ENCODE data around the gene TEX50.
"Not testable (repeated sequence)": the region's sequence is repeated elsewhere in the genome, so short reads cannot be mapped to it uniquely, and the experiment has no call there.

TEX50 gene

GRCh38 chr1:173661763-173662162 lies 26.6 kb downstream of the TEX50 start:
- no peaks in the 10 kb centered on the region for H3K4me1 ChIP-seq (ENCODE audit: control insufficient read depth in 5 of 5, insufficient read depth in 5 of 5, low read length in 5 of 5)
- H3K27ac ChIP-seq (ENCODE audit: low read depth, low read length) = no peak overlapping the region
- no peak overlapping the region for H3K4me3 ChIP-seq (ENCODE audit: low read depth in 1 of 5, low read length in 5 of 5)
- H3K9ac ChIP-seq (ENCODE audit: low read length in 5 of 5) = no peak overlapping the region
- H3K36me3 ChIP-seq (ENCODE audit: control insufficient read depth in 5 of 5, insufficient read depth in 5 of 5, low read length in 5 of 5) = no peaks in the 10 kb centered on the region
- no peaks in the 10 kb centered on the region for H3K9me3 ChIP-seq (ENCODE audit: control insufficient read depth in 5 of 5, low read length in 5 of 5)
- no peaks in the 10 kb centered on the region for H3K27me3 ChIP-seq (ENCODE audit: control insufficient read depth in 5 of 5, insufficient read depth in 4 of 5, low read length in 5 of 5)

DNA sequence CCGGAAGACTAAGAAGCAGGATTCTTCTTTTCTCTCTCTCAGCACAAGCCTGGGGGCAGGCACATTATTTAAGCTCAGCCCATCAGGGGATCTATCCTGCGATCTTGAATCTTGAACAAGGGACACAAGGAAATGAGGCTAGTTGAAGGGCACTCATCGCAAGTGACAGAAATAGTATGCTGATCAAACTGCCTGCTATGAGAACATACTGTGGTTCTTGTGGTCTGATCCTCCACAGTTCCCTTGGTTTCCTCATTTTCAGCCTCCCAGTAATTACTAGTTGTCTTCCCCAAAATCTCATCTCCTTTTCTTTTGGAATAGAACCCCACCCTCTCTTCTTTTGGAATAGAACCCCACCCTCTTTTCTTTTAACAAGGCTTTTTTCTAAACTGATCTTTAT lies 28.0 kb downstream of the TEX50 start:
- H3K4me3 ChIP-seq (ENCODE audit: low read depth in 1 of 5, low read length in 5 of 5) = no peak overlapping the region
- H3K27me3 ChIP-seq (ENCODE audit: control insufficient read depth in 5 of 5, insufficient read depth in 4 of 5, low read length in 5 of 5) = peaks cover 0 to 3% (median 2%) of the 10 kb centered on the region in 5 donors
- H3K9me3 ChIP-seq (ENCODE audit: control insufficient read depth in 5 of 5, low read length in 5 of 5) = no peaks in the 10 kb centered on the region
- no peak overlapping the region for H3K9ac ChIP-seq (ENCODE audit: low read length in 5 of 5)
- no peaks in the 10 kb centered on the region for H3K4me1 ChIP-seq (ENCODE audit: control insufficient read depth in 5 of 5, insufficient read depth in 5 of 5, low read length in 5 of 5)
- no peaks in the 10 kb centered on the region for H3K36me3 ChIP-seq (ENCODE audit: control insufficient read depth in 5 of 5, insufficient read depth in 5 of 5, low read length in 5 of 5)
- H3K27ac ChIP-seq (ENCODE audit: low read depth, low read length) = no peak overlapping the region

DNA sequence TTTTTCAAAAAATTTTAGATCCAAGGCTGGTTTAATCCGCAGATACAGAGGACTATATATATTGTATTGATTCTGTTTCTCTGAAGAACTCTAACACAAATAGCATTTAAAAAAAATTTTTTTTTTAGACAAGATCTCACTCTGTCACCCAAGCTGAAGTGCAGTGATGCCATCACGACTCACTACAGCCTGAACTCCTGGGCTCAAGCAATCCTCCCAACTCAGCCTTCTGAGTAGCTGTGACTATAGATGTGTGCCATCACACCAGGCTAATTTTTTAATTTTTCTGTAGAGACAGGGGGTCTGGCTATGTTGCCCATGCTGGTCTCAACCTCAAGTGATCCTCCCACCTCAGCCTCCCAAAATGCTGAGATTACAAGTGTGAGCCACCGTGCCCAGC lies 31.5 kb downstream of the TEX50 start:
- Histone ChIP-seq H3K27ac (ENCODE audit: low read depth, low read length) (no peak overlapping the region), H3K9ac (ENCODE audit: low read length in 5 of 5) (no peak overlapping the region), H3K9me3 (ENCODE audit: control insufficient read depth in 5 of 5, low read length in 5 of 5) (no peaks in the 10 kb centered on the region), H3K4me1 (ENCODE audit: control insufficient read depth in 5 of 5, insufficient read depth in 5 of 5, low read length in 5 of 5) (peaks cover 0 to 9% (median 7%) of the 10 kb centered on the region in 5 donors), H3K4me3 (ENCODE audit: low read depth in 1 of 5, low read length in 5 of 5) (no peak overlapping the region), H3K36me3 (ENCODE audit: control insufficient read depth in 5 of 5, insufficient read depth in 5 of 5, low read length in 5 of 5) (no peaks in the 10 kb centered on the region), H3K27me3 (ENCODE audit: control insufficient read depth in 5 of 5, insufficient read depth in 4 of 5, low read length in 5 of 5) (peaks cover 4 to 17% (median 9%) of the 10 kb centered on the region in 5 donors)

- Histone ChIP-seq H3K9ac (ENCODE audit: low read length in 5 of 5) (peak within 1 kb of the TSS in 1 of 5 donors; percentile 41), H3K27ac (ENCODE audit: low read depth, low read length) (no peak within 1 kb of the TSS), H3K27me3 (ENCODE audit: control insufficient read depth in 5 of 5, insufficient read depth in 4 of 5, low read length in 5 of 5) (peaks cover 4 to 17% (median 9%) of the 10 kb centered on the region in 5 donors), H3K36me3 (ENCODE audit: control insufficient read depth in 5 of 5, insufficient read depth in 5 of 5, low read length in 5 of 5) (no peaks in the 10 kb centered on the region), H3K9me3 (ENCODE audit: control insufficient read depth in 5 of 5, low read length in 5 of 5) (no peaks in the 10 kb centered on the region), H3K4me1 (ENCODE audit: control insufficient read depth in 5 of 5, insufficient read depth in 5 of 5, low read length in 5 of 5) (peaks cover 0 to 9% (median 7%) of the 10 kb centered on the region in 5 donors), H3K4me3 (ENCODE audit: low read depth in 1 of 5, low read length in 5 of 5) (peak within 1 kb of the TSS; percentile 25 to 63 (median 51))
Observed at GRCh38 chr1:173669491-173669941, 34.4 kb downstream of the TEX50 start, which contains the start of gene ANKRD45. Gene ANKRD45, minus strand, starts transcription at chr1:173669851. Its CDS starts 10,433 bp downstream, at chr1:173659418.

- not testable (repeated sequence) for H3K4me1 ChIP-seq (ENCODE audit: control insufficient read depth in 5 of 5, insufficient read depth in 5 of 5, low read length in 5 of 5); H3K4me3 ChIP-seq (ENCODE audit: low read depth in 1 of 5, low read length in 5 of 5); H3K9me3 ChIP-seq (ENCODE audit: control insufficient read depth in 5 of 5, low read length in 5 of 5); H3K9ac ChIP-seq (ENCODE audit: low read length in 5 of 5); H3K36me3 ChIP-seq (ENCODE audit: control insufficient read depth in 5 of 5, insufficient read depth in 5 of 5, low read length in 5 of 5); H3K27ac ChIP-seq (ENCODE audit: low read depth, low read length)
- peaks cover 0 to 12% (median 4%) of the 10 kb centered on the region in 5 donors for H3K27me3 ChIP-seq (ENCODE audit: control insufficient read depth in 5 of 5, insufficient read depth in 4 of 5, low read length in 5 of 5)
Observed at GRCh38 chr1:173674496-173674895, 39.4 kb downstream of the TEX50 start.

GRCh38 chr1:173680152-173680551 lies 45.0 kb downstream of the TEX50 start:
- H3K4me3 ChIP-seq (ENCODE audit: low read depth in 1 of 5, low read length in 5 of 5); H3K27ac ChIP-seq (ENCODE audit: low read depth, low read length); H3K9me3 ChIP-seq (ENCODE audit: control insufficient read depth in 5 of 5, low read length in 5 of 5); H3K27me3 ChIP-seq (ENCODE audit: control insufficient read depth in 5 of 5, insufficient read depth in 4 of 5, low read length in 5 of 5); H3K9ac ChIP-seq (ENCODE audit: low read length in 5 of 5); H3K4me1 ChIP-seq (ENCODE audit: control insufficient read depth in 5 of 5, insufficient read depth in 5 of 5, low read length in 5 of 5); H3K36me3 ChIP-seq (ENCODE audit: control insufficient read depth in 5 of 5, insufficient read depth in 5 of 5, low read length in 5 of 5): not testable (repeated sequence)

GRCh38 chr1:173682184-173682583 lies 47.0 kb downstream of the TEX50 start:
- Histone ChIP-seq H3K27ac (ENCODE audit: low read depth, low read length) (no peak overlapping the region), H3K27me3 (ENCODE audit: control insufficient read depth in 5 of 5, insufficient read depth in 4 of 5, low read length in 5 of 5) (no peaks in the 10 kb centered on the region), H3K4me3 (ENCODE audit: low read depth in 1 of 5, low read length in 5 of 5) (no peak overlapping the region)

DNA sequence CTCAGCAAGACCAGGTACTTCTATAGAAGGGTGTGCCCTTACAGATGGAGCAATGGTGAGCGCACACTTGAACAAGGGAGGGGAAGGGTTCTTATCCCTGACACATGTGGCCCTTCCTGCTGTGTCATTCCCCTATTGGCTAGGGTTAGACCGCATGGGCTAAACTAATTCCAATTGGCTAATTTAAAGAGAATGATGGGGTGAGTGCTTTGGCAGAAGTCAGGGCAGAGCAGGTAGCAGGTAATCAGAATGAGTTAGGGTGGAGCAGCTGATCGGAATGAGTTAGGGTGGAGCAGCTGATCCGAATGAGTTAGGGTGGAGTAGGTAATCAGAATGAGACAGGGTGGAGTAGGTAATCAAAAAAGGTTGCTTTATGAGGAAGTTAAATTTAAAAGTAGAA lies 48.7 kb downstream of the TEX50 start:
- H3K4me3 ChIP-seq (ENCODE audit: low read depth in 1 of 5, low read length in 5 of 5); H3K4me1 ChIP-seq (ENCODE audit: control insufficient read depth in 5 of 5, insufficient read depth in 5 of 5, low read length in 5 of 5); H3K27ac ChIP-seq (ENCODE audit: low read depth, low read length); H3K36me3 ChIP-seq (ENCODE audit: control insufficient read depth in 5 of 5, insufficient read depth in 5 of 5, low read length in 5 of 5); H3K9ac ChIP-seq (ENCODE audit: low read length in 5 of 5); H3K9me3 ChIP-seq (ENCODE audit: control insufficient read depth in 5 of 5, low read length in 5 of 5); H3K27me3 ChIP-seq (ENCODE audit: control insufficient read depth in 5 of 5, insufficient read depth in 4 of 5, low read length in 5 of 5): not testable (repeated sequence)

More at GRCh38 chr1:173682184-173682583, 47.0 kb downstream of the TEX50 start:
- no peaks in the 10 kb centered on the region for H3K4me1 ChIP-seq (ENCODE audit: control insufficient read depth in 5 of 5, insufficient read depth in 5 of 5, low read length in 5 of 5)
- no peak overlapping the region for H3K9ac ChIP-seq (ENCODE audit: low read length in 5 of 5)
- H3K9me3 ChIP-seq (ENCODE audit: control insufficient read depth in 5 of 5, low read length in 5 of 5) = no peaks in the 10 kb centered on the region
- no peaks in the 10 kb centered on the region for H3K36me3 ChIP-seq (ENCODE audit: control insufficient read depth in 5 of 5, insufficient read depth in 5 of 5, low read length in 5 of 5)

GRCh38 chr1:173685121-173685520 lies 50.0 kb downstream of the TEX50 start:
- H3K27me3 ChIP-seq (ENCODE audit: control insufficient read depth in 5 of 5, insufficient read depth in 4 of 5, low read length in 5 of 5); H3K4me3 ChIP-seq (ENCODE audit: low read depth in 1 of 5, low read length in 5 of 5): not testable (repeated sequence)

More at GRCh38 chr1:173685121-173685520, 50.0 kb downstream of the TEX50 start:
- not testable (repeated sequence) for H3K4me1 ChIP-seq (ENCODE audit: control insufficient read depth in 5 of 5, insufficient read depth in 5 of 5, low read length in 5 of 5); H3K36me3 ChIP-seq (ENCODE audit: control insufficient read depth in 5 of 5, insufficient read depth in 5 of 5, low read length in 5 of 5); H3K9me3 ChIP-seq (ENCODE audit: control insufficient read depth in 5 of 5, low read length in 5 of 5); H3K9ac ChIP-seq (ENCODE audit: low read length in 5 of 5); H3K27ac ChIP-seq (ENCODE audit: low read depth, low read length)

All from subcutaneous abdominal adipose tissue (tissue), 5 donors.